CD14-positive monocyte (primary cell): ENCODE results near the gene HES3. TPM values are rescaled to one million over a fixed set of nuclear protein-coding genes. Genes with fewer than 3 reads are reported as not detected.

Experiments
- DNase-seq, 3 donors: peaks; one replicate each; pipeline ENCODE4 v3.0.0-alpha.2; 2011 to 2022
- H2AFZ ChIP-seq: 2 replicates; pipeline ENCODE4 v1.6.0; 2012; ENCODE audit warnings: mild to moderate bottlenecking, low read depth, low read length, inconsistent platforms; ENCODE audit not compliant: insufficient read depth, poor library complexity, severe bottlenecking
- H3K27ac ChIP-seq, 2 donors: 1 replicate in 1 of 2; 2 replicates in 1 of 2; pipeline ENCODE4 v1.5.1; 2012 to 2013; ENCODE audit warnings: low read length in 2 of 2, control low read depth in 1 of 2, inconsistent platforms in 1 of 2, low read depth in 1 of 2, mild to moderate bottlenecking in 1 of 2
- H3K27me3 ChIP-seq, 2 donors: one replicate each; pipeline versions ENCODE4 v1.6.0 to v1.6.1; 2011 to 2013; ENCODE audit warnings: low read length in 2 of 2; ENCODE audit not compliant: control insufficient read depth in 2 of 2, insufficient read depth in 2 of 2
- H3K36me3 ChIP-seq, 2 donors: replicated peaks in 1 of 2; 1 replicate in 1 of 2; 2 replicates in 1 of 2; pipeline versions ENCODE4 v1.5.1 to v1.6.1; 2012 to 2013; ENCODE audit warnings: low read length in 2 of 2, control low read depth in 1 of 2, inconsistent platforms in 1 of 2, mild to moderate bottlenecking in 1 of 2; ENCODE audit not compliant: insufficient read depth in 2 of 2, control insufficient read depth in 1 of 2
- H3K4me1 ChIP-seq, 2 donors: 1 replicate in 1 of 2; 2 replicates in 1 of 2; pipeline versions ENCODE4 v1.5.1 to v1.6.1; 2012 to 2013; ENCODE audit warnings: low read length in 2 of 2, control low read depth in 1 of 2, inconsistent platforms in 1 of 2, mild to moderate bottlenecking in 1 of 2, moderate library complexity in 1 of 2; ENCODE audit not compliant: insufficient read depth in 2 of 2, control insufficient read depth in 1 of 2
- H3K4me2 ChIP-seq: replicated peaks from 2 replicates; pipeline ENCODE3; 2012; ENCODE audit warnings: low read length, moderate library complexity, mild to moderate bottlenecking; ENCODE audit not compliant: poor library complexity, severe bottlenecking; ENCODE audit errors: extremely low read depth
- H3K4me3 ChIP-seq, 3 experiments: fragments of 200-600 bp in 1 of 3; sonication (generic) in 1 of 3; replicated peaks in 1 of 3; 1 replicate in 2 of 3; 2 replicates in 1 of 3; pipeline ENCODE4 v1.5.1; 2011 to 2013; ENCODE audit warnings: low read length in 3 of 3, mild to moderate bottlenecking in 3 of 3, control low read depth in 2 of 3, low read depth in 2 of 3, inconsistent platforms in 1 of 3, moderate library complexity in 1 of 3
- H3K79me2 ChIP-seq: 2 replicates; pipeline ENCODE4 v1.6.0; 2012; ENCODE audit warnings: mild to moderate bottlenecking, control low read depth, inconsistent platforms, low read length, moderate library complexity; ENCODE audit not compliant: insufficient read depth
- H3K9ac ChIP-seq: 2 replicates; pipeline ENCODE4 v1.6.0; 2017; ENCODE audit warnings: low read length, mild to moderate bottlenecking; ENCODE audit not compliant: insufficient read depth, poor library complexity, severe bottlenecking
- H3K9me3 ChIP-seq, 2 donors: replicated peaks in 1 of 2; 1 replicate in 1 of 2; 2 replicates in 1 of 2; pipeline versions ENCODE4 v1.5.1 to v1.6.1; 2012 to 2013; ENCODE audit warnings: low read length in 2 of 2, control low read depth in 1 of 2; ENCODE audit not compliant: control insufficient read depth in 1 of 2, insufficient read depth in 1 of 2
- H4K20me1 ChIP-seq: 2 replicates; pipeline ENCODE4 v1.6.0; 2012; ENCODE audit warnings: mild to moderate bottlenecking, low read length, control low read depth, moderate library complexity; ENCODE audit not compliant: insufficient read depth
- H3K27ac Mint-ChIP-seq, 7 donors: one replicate each; pipeline ENCODE4 v1.8.0; 2020; ENCODE audit warnings: mild to moderate bottlenecking in 7 of 7, mixed read lengths in 7 of 7, moderate library complexity in 6 of 7, inconsistent platforms in 2 of 7
- H3K27me3 Mint-ChIP-seq, 3 donors: one replicate each; pipeline ENCODE4 v1.8.0; 2021 to 2022; ENCODE audit warnings: low read depth in 3 of 3, mild to moderate bottlenecking in 3 of 3, mixed read lengths in 3 of 3, moderate library complexity in 3 of 3, inconsistent platforms in 1 of 3
- H3K36me3 Mint-ChIP-seq, 2 donors: one replicate each; pipeline ENCODE4 v1.8.0; 2020; ENCODE audit warnings: mixed read lengths in 2 of 2, inconsistent platforms in 1 of 2, mild to moderate bottlenecking in 1 of 2
- H3K4me1 Mint-ChIP-seq: one replicate; pipeline ENCODE4 v1.8.0; 2020; ENCODE audit warnings: mild to moderate bottlenecking, mixed read lengths
- H3K4me3 Mint-ChIP-seq, 2 donors: one replicate each; pipeline ENCODE4 v1.8.0; 2020; ENCODE audit warnings: mild to moderate bottlenecking in 2 of 2, mixed read lengths in 2 of 2, moderate library complexity in 1 of 2
- H3K9me3 Mint-ChIP-seq, 7 donors: one replicate each; pipeline ENCODE4 v1.8.0; 2020 to 2022; ENCODE audit warnings: mixed read lengths in 7 of 7, mild to moderate bottlenecking in 6 of 7, moderate library complexity in 6 of 7, inconsistent platforms in 2 of 7
- WGBS: methylation state at CpG from one replicate; pipeline ENCODE4 v1.1.5; 2013; ENCODE audit warnings: missing lambda C conversion rate; ENCODE audit not compliant: insufficient coverage; 5-methylcytosine and 5-hydroxymethylcytosine counted together
- intact Hi-C, 2 donors: fragments of 100-400 bp; cut with micrococcal nuclease; formaldehyde crosslinking; loops; one replicate each; pipeline versions ENCODE4 v1.15.0 to v1.15.1; 2023
- polyA plus RNA-seq, 3 donors: library from polyadenylated mRNA; depleted of rRNA in 1 of 3; unstranded in 2 of 3; stranded (reverse) in 1 of 3; fragments of 300-500 nt in 2 of 3; fragments of >200 nt in 1 of 3; fragmentation: Illumina TruSeq in 2 of 3; gene quantifications; 1 replicate in 2 of 3; 2 replicates in 1 of 3; pipeline ENCODE4 v1.2.3, GENCODE V29; 2012 to 2021
- TF ChIP-seq, protein P1 (sequence below): fragments of 200-600 bp; IDR thresholded peaks from one replicate; pipeline ENCODE4 v1.8.0; 2022; ENCODE audit warnings: antibody characterized with exemption, mild to moderate bottlenecking

Gene HES3
- polyA plus RNA-seq, 3 donors, result not detected

DNA sequence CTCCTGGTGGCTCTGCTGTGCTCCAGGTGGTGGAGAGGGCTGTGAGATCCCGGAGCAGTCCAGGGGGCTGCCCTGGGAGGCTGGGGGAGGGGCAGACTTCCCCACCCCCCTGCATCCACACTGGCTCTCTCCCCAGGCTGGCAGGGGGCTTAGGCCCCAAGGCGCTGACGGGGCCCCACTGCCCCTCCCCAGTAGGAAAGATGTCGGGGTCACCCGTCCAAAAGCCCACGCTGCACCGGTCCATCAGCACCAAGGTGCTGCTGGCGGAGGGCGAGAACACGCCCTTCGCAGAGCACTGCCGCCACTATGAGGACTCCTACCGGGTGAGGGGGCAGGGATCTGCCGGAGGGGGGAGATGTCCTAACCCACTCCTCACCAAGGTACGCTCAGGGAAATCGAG lies 32.2 kb upstream of the HES3 start:
- Mint-ChIP-seq H3K36me3 (peaks cover 0 to 3% of the 10 kb centered on the region in 2 donors), H3K4me1 (peaks cover 16% of the 10 kb centered on the region), H3K27ac (no peak overlapping the region), H3K4me3 (no peak overlapping the region), H3K9me3 (peaks cover 0 to 12% (median 1%) of the 10 kb centered on the region in 7 donors), H3K27me3 (peaks cover 39 to 70% (median 45%) of the 10 kb centered on the region in 3 donors)
- intact Hi-C loops, result no loop called here
- DNase-seq, result no peak
- Histone ChIP-seq H3K9me3 (peaks cover 0 to 13% of the 10 kb centered on the region in 2 donors), H3K4me1 (peaks cover 6 to 16% of the 10 kb centered on the region in 2 donors), H3K36me3 (no peaks in the 10 kb centered on the region), H3K27ac (no peak overlapping the region), H3K27me3 (peaks cover 16 to 32% of the 10 kb centered on the region in 2 donors), H3K4me2 (no peak overlapping the region), H3K4me3 (no peak overlapping the region), H3K9ac (no peak overlapping the region), H3K79me2 (no peaks in the 10 kb centered on the region), H4K20me1 (no peaks in the 10 kb centered on the region), H2AFZ (no peak overlapping the region)
- TF ChIP-seq, protein P1, sequence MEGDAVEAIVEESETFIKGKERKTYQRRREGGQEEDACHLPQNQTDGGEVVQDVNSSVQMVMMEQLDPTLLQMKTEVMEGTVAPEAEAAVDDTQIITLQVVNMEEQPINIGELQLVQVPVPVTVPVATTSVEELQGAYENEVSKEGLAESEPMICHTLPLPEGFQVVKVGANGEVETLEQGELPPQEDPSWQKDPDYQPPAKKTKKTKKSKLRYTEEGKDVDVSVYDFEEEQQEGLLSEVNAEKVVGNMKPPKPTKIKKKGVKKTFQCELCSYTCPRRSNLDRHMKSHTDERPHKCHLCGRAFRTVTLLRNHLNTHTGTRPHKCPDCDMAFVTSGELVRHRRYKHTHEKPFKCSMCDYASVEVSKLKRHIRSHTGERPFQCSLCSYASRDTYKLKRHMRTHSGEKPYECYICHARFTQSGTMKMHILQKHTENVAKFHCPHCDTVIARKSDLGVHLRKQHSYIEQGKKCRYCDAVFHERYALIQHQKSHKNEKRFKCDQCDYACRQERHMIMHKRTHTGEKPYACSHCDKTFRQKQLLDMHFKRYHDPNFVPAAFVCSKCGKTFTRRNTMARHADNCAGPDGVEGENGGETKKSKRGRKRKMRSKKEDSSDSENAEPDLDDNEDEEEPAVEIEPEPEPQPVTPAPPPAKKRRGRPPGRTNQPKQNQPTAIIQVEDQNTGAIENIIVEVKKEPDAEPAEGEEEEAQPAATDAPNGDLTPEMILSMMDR, result no peak
- WGBS, result 50% methylated on average over 1 of the region's 16 CpGs

DNA sequence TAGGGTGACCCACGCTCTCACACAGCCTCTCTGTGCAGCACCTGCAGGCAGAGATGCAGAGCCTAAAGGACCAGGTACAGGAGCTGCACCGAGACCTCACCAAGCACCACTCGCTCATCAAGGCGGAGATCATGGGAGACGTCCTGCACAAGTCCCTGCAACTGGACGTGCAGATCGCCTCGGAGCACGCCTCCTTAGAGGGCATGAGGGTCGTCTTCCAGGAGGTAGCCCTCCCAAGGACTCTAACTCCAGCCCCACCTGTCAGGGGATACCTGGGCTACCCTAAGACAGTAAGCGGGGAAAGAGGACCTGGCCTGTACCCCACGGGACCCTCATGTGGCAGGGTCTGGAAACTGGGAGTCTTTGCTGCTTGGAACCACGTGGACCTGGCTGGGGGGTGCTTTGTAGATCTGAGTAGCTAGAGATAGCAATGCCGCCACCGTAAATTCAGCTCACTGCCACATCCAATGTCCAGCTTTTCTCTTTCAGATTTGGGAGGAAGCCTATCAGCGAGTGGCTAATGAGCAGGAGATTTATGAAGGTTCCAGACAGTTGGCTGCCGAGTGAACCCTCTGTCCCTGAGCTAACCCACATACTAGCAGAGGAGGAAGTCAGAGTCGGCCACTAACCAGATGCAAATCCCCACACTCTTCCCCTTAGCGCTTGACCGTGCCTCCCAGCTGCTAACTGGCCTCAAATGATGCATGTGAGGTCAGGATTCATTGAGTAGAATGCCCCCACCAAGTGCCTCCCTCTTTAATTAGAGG lies 31.6 kb upstream of the HES3 start:
- no peak overlapping the region for H3K4me2 ChIP-seq
- peaks cover 6 to 15% of the 10 kb centered on the region in 2 donors for H3K4me1 ChIP-seq
- TF ChIP-seq, protein P1, result no peak
- no peaks in the 10 kb centered on the region for H3K36me3 Mint-ChIP-seq
- no peak overlapping the region for H3K27ac ChIP-seq
- H3K27me3 Mint-ChIP-seq, result peaks cover 34 to 64% (median 43%) of the 10 kb centered on the region in 3 donors
- no peaks in the 10 kb centered on the region for H3K79me2 ChIP-seq
- no peaks in the 10 kb centered on the region for H3K36me3 ChIP-seq
- H4K20me1 ChIP-seq, result no peaks in the 10 kb centered on the region
- H3K9me3 ChIP-seq, result peaks cover 0 to 7% of the 10 kb centered on the region in 2 donors
- H3K4me3 ChIP-seq, result no peak overlapping the region
- H3K4me1 Mint-ChIP-seq, result peaks cover 14% of the 10 kb centered on the region
- H3K9me3 Mint-ChIP-seq, result peaks cover 0 to 9% (median 1%) of the 10 kb centered on the region in 7 donors
- H2AFZ ChIP-seq, result no peak overlapping the region
- no peak overlapping the region for H3K27ac Mint-ChIP-seq
- DNase-seq, result no peak
- H3K9ac ChIP-seq, result no peak overlapping the region
- peaks cover 9 to 25% of the 10 kb centered on the region in 2 donors for H3K27me3 ChIP-seq
- no peak overlapping the region for H3K4me3 Mint-ChIP-seq
- 82% methylated on average over 12 of the region's 20 CpGs for WGBS
- intact Hi-C loops, result no loop called here
